Effector memory CD4-positive, alpha-beta T cell (primary cell): Measurements from ENCODE around the gene PAXX.

Experiments
- DNase-seq, 3 donors: peaks; one replicate each; pipeline ENCODE4 v3.0.0-alpha.2; 2020
- H3K27ac ChIP-seq: 2 replicates; pipeline ENCODE4 v1.7.0; 2013; ENCODE audit warnings: mild to moderate bottlenecking, low read length, moderate library complexity; ENCODE audit not compliant: insufficient read depth, poor library complexity, severe bottlenecking
- H3K27me3 ChIP-seq: replicated peaks from 2 replicates; pipeline ENCODE4 v1.7.0; 2013; ENCODE audit warnings: mild to moderate bottlenecking, low read length; ENCODE audit not compliant: insufficient read depth, control insufficient read depth, poor library complexity, severe bottlenecking
- H3K36me3 ChIP-seq: 2 replicates; pipeline ENCODE4 v1.7.0; 2013; ENCODE audit warnings: mild to moderate bottlenecking, low read length, moderate library complexity; ENCODE audit not compliant: control insufficient read depth, insufficient read depth
- H3K4me1 ChIP-seq: 2 replicates; pipeline ENCODE4 v1.7.0; 2013; ENCODE audit warnings: low read length, mild to moderate bottlenecking; ENCODE audit not compliant: control insufficient read depth, insufficient read depth, poor library complexity, severe bottlenecking
- H3K4me3 ChIP-seq: 2 replicates; pipeline ENCODE4 v1.7.0; 2013; ENCODE audit warnings: low read length, low read depth, mild to moderate bottlenecking; ENCODE audit not compliant: insufficient read depth, poor library complexity, severe bottlenecking
- H3K9me3 ChIP-seq: 2 replicates; pipeline ENCODE4 v1.7.0; 2013; ENCODE audit warnings: mild to moderate bottlenecking, low read length, moderate library complexity; ENCODE audit not compliant: control insufficient read depth

PAXX gene

DNA sequence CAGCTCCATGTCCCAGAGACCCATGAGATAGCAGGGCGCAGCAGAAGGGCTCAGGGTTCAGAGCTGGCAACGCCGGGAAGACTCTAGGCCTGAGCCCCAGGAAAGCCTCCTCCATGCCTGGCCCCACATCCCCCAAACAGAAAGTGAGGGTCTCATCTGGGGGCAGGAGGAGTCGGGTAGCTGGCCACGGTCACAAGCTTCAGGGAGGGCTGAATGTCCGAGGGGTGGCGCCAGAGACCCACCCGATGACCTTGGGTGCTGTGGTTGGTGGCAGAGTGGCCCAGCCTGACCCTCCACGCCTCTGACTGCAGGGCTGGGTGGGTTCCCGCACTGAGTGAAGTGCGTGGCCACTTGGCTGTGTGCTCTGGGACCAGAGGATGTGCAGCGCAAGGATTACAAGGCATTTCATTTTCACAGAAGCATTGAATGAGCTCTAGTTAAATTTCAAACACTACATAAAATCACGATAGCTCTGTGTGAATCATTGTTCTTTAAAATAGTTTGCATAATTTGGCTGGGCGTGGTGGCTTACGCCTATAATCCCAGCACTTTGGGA is 44.2 kb upstream of the PAXX start:
- Histone ChIP-seq H3K9me3 (no peaks in the 10 kb centered on the region), H3K27me3 (no peaks in the 10 kb centered on the region), H3K27ac (no peak overlapping the region), H3K36me3 (no peaks in the 10 kb centered on the region), H3K4me1 (peaks cover 23% of the 10 kb centered on the region), H3K4me3 (no peak overlapping the region)
- no peak for DNase-seq

DNA sequence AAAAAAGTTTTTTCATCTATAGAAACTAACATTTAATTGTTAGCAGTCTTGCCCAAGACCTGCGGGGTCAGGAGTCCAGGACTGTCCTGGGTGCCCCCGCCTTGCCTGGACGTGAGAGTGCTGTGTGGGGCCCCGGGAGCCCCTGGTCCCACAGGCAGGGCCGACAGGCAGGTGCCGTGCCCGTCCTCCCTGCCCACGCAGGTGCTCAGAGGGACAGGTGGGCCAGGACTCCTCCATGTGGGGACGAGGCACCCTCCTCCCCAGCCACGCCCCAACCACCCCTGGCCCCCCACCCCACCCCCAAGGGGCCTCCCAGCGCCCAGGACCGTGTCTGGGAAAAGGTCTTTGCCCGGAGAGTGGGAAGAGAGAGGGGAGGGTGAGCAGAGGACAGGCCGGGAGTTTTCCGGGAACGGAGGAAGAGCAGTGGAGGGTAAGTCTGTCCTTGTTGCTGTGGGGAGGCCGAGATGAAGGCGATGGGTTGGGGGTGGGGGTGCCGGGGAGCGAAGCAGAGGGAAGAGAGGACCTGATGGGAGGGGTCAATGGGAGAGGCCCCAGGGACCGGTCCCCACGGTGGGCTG is 42.9 kb upstream of the PAXX start:
- no peaks in the 10 kb centered on the region for H3K27me3 ChIP-seq
- peak overlapping the region; percentile 72 for H3K27ac ChIP-seq
- H3K9me3 ChIP-seq: no peaks in the 10 kb centered on the region
- H3K36me3 ChIP-seq: no peaks in the 10 kb centered on the region
- peak overlapping the region; percentile 62 for H3K4me3 ChIP-seq
- DNase-seq: no peak
- peaks cover 17% of the 10 kb centered on the region for H3K4me1 ChIP-seq

DNA sequence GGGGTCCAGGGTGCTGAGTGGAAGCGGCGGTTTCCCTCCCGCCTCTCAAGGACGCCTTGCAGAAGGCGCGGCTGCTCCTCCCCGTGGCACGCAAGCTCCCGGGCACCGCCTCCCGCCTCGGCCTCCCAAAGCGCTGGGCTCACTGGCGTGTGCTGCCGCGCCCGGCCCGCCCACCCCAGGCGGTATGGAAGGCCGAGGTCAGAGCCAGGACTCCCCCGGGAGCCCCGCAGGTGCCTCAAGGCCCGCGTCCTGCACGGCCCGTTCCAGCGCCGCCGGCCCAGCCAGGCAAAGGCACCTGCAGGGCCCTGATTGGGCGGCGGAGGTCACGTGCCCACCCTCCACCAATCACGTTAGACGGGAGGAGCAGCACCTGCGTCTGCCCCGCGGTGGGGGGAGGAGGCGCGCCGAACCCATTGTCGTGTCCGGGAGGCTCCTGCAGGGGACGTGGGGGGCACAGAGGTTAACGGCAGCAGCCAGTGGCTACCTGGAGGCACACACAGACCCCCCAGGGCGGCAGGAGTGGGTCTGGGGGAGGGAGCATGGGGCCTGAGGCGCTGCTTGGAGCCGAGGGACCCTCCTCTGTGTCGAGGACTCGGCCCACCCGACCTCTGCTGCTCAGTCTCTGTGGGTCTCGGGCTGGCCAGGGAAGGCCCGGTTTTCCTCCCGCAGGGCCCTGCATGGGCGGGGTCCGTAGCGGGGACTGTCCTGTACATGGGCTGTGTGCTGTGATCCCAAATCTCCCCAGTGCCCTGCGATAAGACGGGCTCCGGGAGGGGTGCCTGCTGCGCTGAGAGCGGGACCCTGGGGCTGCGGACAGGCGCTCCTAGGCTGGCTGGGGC is 42.2 kb upstream of the PAXX start:
- Histone ChIP-seq H3K9me3 (no peaks in the 10 kb centered on the region), H3K36me3 (no peaks in the 10 kb centered on the region), H3K4me1 (peaks cover 13% of the 10 kb centered on the region), H3K4me3 (peak overlapping the region; percentile 62), H3K27ac (peak overlapping the region; percentile 72), H3K27me3 (no peaks in the 10 kb centered on the region)
- peak; percentile 89 to 97 (median 95) for DNase-seq

DNA sequence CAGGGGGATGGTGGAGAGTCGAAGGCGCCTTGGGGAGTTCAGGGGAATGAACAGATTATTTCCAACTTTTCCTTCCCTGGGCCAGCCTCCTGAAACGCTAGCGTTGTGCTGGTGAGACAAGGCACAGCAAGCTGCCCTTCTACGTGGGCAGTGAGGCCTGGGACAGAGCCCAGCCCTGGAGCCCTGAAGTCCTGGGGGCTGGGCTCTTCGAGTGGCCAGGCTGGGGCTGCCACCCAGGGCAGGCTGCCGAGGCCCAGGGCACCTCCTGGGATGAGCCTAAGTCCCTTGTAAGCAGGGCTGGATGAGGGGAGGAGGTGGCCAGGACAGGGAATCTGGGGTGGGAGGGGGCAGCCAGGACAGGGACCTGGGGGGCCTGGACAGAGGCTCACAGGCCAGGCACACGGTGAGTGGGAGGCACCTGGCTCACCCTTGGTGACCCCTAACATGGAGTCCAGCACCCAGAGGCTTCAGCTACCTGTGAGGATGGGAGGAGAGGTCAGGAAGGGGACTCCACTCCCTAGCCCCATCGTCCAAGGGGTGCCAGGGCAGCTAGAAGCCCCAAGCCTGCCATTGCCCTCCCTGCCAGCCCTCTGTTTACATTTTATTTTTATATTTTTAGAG is 41.5 kb upstream of the PAXX start:
- Histone ChIP-seq H3K4me1 (peaks cover 12% of the 10 kb centered on the region), H3K27ac (peak overlapping the region; percentile 72), H3K9me3 (no peaks in the 10 kb centered on the region), H3K27me3 (no peaks in the 10 kb centered on the region), H3K36me3 (no peaks in the 10 kb centered on the region), H3K4me3 (peak overlapping the region; percentile 62)
- no peak for DNase-seq

DNA sequence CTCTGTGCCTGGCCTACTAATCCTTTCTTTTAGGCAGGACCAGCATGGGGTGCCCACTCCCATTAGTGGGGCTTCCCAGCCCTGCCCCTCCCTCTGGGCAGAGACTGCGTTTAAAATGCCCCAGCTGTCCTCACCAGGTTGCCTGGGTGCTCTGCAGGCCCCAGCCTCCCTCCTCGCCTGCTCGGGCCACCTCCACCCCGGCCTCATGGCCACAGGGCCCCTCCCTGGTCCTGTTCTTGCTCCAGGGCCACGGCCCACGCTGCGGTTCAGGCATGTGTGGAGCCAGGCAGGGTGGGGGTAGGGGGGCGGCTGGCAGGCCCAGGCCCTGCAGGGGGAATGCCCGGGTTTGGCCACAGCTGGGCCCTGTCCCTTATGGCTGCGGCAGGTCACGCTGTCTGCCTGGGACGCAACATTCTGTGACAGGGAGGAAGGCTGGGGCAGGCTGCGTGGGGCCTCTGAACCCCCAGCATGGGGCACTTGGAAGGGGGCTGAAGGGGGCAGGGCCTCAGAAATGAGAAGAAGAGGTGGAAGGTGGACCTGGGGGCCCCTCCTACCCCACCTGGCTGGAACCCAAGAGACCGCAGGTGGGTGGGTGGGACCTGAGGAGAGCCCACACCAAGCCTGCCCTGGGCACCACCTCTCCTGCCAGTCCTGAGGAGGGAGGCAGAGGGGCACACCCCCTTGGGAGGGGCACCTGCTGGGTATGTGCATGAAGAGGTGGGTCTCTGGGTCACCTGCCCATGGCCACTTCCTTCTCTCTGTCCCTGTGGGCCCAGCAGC is 40.5 kb upstream of the PAXX start, which contains the start of gene LCN12:
Gene LCN12, plus strand, starts transcription at position 733 of the 780 bp plus-strand sequence. CDS start 55 bp downstream, outside the sequence.
- Histone ChIP-seq H3K27ac (no peak within 1 kb of the TSS), H3K9me3 (no peaks in the 10 kb centered on the region), H3K4me3 (no peak within 1 kb of the TSS), H3K27me3 (no peaks in the 10 kb centered on the region), H3K4me1 (peaks cover 12% of the 10 kb centered on the region), H3K36me3 (no peaks in the 10 kb centered on the region)
- no peak for DNase-seq

DNA sequence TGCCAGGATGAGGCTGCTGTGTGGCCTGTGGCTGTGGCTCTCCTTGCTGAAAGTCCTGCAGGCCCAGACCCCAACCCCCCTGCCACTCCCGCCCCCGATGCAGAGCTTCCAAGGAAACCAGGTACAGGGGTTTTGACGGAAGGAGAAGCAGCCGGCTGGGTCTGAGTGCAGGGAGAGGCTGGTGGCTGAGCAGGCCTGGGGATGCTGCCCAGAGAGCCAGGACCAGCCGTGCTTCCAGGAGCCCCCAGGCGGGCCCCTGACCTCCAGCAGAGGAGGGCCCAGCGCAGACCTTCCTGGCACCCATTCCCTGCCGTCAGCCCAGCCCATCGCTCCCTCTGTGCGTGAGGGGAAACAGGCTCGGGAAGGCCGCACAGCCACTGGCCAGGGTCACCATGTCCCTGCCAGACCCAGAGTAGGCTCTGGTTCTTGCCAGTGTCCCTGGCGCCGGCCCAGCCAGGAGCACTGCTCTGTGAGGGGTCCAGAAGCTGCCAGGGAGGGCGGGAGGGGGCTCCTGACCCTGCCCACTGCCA is 39.8 kb upstream of the PAXX start:
- Histone ChIP-seq H3K27me3 (no peaks in the 10 kb centered on the region), H3K4me3 (no peak overlapping the region), H3K27ac (no peak overlapping the region), H3K36me3 (no peaks in the 10 kb centered on the region), H3K4me1 (peaks cover 12% of the 10 kb centered on the region), H3K9me3 (no peaks in the 10 kb centered on the region)
- no peak for DNase-seq

DNA sequence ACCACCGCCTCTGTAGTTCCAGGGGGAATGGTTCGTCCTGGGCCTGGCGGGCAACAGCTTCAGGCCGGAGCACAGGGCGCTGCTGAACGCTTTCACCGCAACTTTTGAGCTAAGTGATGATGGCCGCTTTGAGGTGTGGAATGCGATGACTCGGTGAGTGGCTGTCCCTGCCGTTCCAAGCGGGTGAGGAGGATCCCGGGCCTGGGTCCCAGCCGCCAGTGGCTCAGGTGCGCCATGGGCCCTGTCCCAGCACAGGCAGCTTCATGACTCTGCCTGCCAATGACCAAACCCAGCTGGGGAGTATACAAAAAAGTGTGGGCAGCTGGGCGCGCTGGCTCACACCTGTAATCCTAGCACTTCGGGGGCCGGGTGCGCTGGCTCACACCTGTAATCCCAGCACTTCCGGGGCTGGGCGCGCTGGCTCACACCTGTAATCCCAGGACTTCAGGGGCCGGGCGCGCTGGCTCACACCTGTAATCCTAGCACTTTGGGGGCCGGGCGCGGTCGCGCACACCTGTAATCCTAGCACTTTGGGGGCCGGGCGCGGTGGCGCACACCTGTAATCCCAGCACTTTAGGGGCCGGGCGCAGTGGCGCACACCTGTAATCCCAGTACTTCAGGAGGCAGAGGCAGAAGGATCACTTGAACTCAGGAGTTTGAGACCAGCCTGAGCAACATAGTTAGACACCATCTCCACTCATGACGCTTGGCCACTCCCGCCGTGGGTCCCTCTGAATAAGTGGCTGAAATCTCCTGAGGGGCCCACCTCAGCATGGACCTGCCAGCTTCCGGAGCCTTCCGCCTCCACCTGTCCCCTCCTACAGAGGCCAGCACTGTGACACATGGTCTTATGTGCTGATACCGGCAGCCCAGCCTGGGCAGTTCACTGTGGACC is 39.1 kb upstream of the PAXX start:
- peaks cover 12% of the 10 kb centered on the region for H3K4me1 ChIP-seq
- DNase-seq: no peak
- H3K27ac ChIP-seq: no peak overlapping the region
- no peak overlapping the region for H3K4me3 ChIP-seq
- no peaks in the 10 kb centered on the region for H3K27me3 ChIP-seq
- H3K36me3 ChIP-seq: no peaks in the 10 kb centered on the region
- no peaks in the 10 kb centered on the region for H3K9me3 ChIP-seq

DNA sequence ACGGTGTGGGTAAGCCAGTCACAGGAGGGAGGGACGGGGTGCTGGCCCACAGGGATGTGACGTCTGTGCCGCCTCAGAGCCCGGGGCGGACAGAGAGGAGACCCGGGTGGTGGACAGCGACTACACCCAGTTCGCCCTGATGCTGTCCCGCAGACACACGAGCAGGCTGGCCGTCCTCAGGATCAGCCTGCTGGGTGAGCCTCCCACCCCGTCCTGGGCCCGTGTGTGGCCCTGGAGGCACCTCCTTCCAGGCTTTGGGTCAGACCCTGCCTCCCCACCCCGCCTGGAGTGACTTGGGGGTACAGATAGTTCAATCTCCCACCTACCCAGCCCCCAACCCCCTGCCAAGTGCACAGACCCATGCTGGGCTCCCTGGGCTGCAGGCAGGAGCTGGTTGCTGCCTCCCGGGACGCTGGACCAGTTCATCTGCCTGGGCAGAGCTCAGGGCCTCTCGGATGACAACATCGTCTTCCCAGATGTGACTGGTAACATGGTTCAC is 38.4 kb upstream of the PAXX start:
- Histone ChIP-seq H3K9me3 (no peaks in the 10 kb centered on the region), H3K36me3 (no peaks in the 10 kb centered on the region), H3K27me3 (no peaks in the 10 kb centered on the region), H3K27ac (no peak overlapping the region), H3K4me3 (no peak overlapping the region), H3K4me1 (peaks cover 13% of the 10 kb centered on the region)
- DNase-seq: no peak
